Measurements from ENCODE around the gene SYT2.
A peak's percentile ranks its signal among the peaks of the same experiment; 100 is the strongest.
"Not testable (repeated sequence)": the region's sequence is repeated elsewhere in the genome, so short reads cannot be mapped to it uniquely, and the experiment has no call there.

SYT2 gene

DNA sequence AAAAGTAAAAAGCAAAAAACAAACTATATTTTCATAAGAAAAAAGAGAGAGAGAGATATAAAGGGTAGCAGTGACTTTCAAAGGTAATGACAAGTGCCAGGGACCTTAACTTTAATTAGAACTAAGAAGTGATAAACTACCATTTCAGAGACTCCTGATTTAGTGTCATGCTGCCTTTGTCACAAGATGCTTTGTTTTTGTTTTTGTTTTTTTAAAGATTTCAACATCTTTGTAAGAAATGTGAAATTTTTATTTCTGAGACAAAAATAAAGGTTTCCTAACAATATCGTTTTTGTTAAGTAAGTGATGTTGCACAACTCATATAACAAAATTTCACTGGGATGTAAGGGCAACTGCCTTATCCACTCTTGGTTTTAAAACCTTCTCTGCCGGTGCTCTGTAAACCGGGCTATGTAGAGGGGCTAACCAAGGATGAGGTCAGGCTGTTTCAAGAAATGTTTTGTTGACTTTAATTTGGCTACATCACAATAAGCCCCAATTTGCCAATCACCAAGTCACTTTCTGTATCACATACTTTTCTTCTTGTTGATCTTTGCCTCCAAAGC is 35.2 kb upstream of the SYT2 start:
- H3K4me3 ChIP-seq (replicated peaks; ENCODE audit: insufficient read depth, low read length) = no peak overlapping the region
- H3K27ac ChIP-seq (replicated peaks) = peak overlapping the region; percentile 18; the same call in 1 of the 2 replicates
- TF ChIP-seq POLR2AphosphoS5 (IDR thresholded peaks at IDR 0.05; ENCODE audit: low read depth) (no peak), SPI1 (IDR thresholded peaks at IDR 0.05; ENCODE audit: borderline replicate concordance, low read depth) (no peak), GABPA (IDR thresholded peaks at IDR 0.05; ENCODE audit: low read depth) (no peak)
- TF ChIP-seq, protein P1, sequence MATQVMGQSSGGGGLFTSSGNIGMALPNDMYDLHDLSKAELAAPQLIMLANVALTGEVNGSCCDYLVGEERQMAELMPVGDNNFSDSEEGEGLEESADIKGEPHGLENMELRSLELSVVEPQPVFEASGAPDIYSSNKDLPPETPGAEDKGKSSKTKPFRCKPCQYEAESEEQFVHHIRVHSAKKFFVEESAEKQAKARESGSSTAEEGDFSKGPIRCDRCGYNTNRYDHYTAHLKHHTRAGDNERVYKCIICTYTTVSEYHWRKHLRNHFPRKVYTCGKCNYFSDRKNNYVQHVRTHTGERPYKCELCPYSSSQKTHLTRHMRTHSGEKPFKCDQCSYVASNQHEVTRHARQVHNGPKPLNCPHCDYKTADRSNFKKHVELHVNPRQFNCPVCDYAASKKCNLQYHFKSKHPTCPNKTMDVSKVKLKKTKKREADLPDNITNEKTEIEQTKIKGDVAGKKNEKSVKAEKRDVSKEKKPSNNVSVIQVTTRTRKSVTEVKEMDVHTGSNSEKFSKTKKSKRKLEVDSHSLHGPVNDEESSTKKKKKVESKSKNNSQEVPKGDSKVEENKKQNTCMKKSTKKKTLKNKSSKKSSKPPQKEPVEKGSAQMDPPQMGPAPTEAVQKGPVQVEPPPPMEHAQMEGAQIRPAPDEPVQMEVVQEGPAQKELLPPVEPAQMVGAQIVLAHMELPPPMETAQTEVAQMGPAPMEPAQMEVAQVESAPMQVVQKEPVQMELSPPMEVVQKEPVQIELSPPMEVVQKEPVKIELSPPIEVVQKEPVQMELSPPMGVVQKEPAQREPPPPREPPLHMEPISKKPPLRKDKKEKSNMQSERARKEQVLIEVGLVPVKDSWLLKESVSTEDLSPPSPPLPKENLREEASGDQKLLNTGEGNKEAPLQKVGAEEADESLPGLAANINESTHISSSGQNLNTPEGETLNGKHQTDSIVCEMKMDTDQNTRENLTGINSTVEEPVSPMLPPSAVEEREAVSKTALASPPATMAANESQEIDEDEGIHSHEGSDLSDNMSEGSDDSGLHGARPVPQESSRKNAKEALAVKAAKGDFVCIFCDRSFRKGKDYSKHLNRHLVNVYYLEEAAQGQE (IDR thresholded peaks at IDR 0.05; ENCODE audit: insufficient replicate concordance, low read depth) = no peak
- TF ChIP-seq, protein P2, sequence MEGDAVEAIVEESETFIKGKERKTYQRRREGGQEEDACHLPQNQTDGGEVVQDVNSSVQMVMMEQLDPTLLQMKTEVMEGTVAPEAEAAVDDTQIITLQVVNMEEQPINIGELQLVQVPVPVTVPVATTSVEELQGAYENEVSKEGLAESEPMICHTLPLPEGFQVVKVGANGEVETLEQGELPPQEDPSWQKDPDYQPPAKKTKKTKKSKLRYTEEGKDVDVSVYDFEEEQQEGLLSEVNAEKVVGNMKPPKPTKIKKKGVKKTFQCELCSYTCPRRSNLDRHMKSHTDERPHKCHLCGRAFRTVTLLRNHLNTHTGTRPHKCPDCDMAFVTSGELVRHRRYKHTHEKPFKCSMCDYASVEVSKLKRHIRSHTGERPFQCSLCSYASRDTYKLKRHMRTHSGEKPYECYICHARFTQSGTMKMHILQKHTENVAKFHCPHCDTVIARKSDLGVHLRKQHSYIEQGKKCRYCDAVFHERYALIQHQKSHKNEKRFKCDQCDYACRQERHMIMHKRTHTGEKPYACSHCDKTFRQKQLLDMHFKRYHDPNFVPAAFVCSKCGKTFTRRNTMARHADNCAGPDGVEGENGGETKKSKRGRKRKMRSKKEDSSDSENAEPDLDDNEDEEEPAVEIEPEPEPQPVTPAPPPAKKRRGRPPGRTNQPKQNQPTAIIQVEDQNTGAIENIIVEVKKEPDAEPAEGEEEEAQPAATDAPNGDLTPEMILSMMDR (IDR thresholded peaks at IDR 0.05; ENCODE audit: insufficient read depth, low read length) = no peak
- no peaks in the 10 kb centered on the region for H3K27me3 ChIP-seq (ENCODE audit: insufficient read depth, poor library complexity, severe bottlenecking)
- DNase-seq (ENCODE audit: low read depth in 1 of 2, low spot score in 1 of 2) = peak in 1 of 2 experiments; percentile 30

DNA sequence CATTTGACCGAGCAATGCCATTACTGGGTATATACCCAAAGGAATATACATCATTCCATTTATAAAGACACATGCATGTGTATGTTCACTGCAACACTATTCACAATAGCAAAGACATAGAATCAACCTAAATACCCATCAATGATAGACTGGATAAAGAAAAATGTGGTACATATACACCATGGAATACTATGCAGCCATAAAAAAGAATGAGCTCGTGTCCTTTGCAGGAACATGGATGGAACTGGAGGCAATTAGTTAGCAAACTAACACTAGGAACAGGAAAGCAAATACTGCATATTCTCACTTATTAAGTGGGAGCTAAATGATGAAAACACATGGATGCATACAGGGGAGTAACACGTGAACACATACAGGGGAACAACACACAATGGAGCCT is 34.5 kb upstream of the SYT2 start:
- not testable (repeated sequence) for DNase-seq (ENCODE audit: low read depth in 1 of 2, low spot score in 1 of 2); H3K27me3 ChIP-seq (ENCODE audit: insufficient read depth, poor library complexity, severe bottlenecking); H3K27ac ChIP-seq (replicated peaks); H3K4me3 ChIP-seq (replicated peaks; ENCODE audit: insufficient read depth, low read length)

DNA sequence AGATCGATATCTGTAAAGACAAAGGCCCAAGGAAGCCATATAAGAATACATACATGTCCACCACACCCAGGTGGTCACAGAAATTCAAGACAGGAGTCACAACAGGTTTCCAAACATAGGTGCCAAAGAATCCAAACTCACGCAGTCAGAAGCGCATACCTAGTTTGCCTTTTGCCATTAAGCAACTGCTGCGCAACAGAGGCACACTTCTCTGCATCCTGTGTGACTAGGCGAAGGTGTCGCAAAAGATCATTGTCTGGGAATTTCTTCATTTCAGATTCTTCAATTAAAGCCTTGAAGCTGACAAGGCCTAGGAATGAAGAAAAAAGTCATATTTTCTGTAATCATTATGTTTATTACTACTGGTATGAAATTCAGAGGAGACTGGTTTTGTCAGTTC is 32.2 kb upstream of the SYT2 start:
- DNase-seq (ENCODE audit: low read depth in 1 of 2, low spot score in 1 of 2) = peak in 1 of 2 experiments; percentile 50
- H3K27me3 ChIP-seq (ENCODE audit: insufficient read depth, poor library complexity, severe bottlenecking) = no peaks in the 10 kb centered on the region
- TF ChIP-seq POLR2AphosphoS5 (IDR thresholded peaks at IDR 0.05; ENCODE audit: low read depth) (no peak), SPI1 (IDR thresholded peaks at IDR 0.05; ENCODE audit: borderline replicate concordance, low read depth) (no peak), GABPA (IDR thresholded peaks at IDR 0.05; ENCODE audit: low read depth) (no peak)
- TF ChIP-seq, protein P2 (IDR thresholded peaks at IDR 0.05; ENCODE audit: insufficient read depth, low read length) = no peak
- TF ChIP-seq, protein P1 (IDR thresholded peaks at IDR 0.05; ENCODE audit: insufficient replicate concordance, low read depth) = no peak

DNA sequence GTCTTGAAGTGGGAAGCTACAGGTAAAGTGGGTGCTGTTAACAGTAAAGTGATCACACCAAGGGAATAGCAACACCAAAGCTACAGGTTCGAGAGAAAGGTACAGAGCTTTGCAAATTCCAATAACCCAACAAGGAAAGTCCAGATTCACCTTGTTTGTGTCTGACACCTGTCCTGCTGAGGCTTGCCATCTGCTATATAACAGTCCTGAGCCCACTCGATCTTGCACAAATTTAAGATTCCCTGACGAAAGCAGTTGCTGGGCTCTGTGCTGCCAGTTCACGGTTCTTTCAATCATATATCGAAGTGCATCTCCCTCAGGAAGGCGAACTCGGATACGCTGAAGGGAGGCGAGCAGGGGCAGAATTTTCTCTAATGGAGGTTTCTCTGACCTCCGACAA is 23.0 kb upstream of the SYT2 start:
- TF ChIP-seq SPI1 (IDR thresholded peaks at IDR 0.05; ENCODE audit: borderline replicate concordance, low read depth) (no peak), GABPA (IDR thresholded peaks at IDR 0.05; ENCODE audit: low read depth) (no peak), POLR2AphosphoS5 (IDR thresholded peaks at IDR 0.05; ENCODE audit: low read depth) (no peak)
- TF ChIP-seq, protein P1 (IDR thresholded peaks at IDR 0.05; ENCODE audit: insufficient replicate concordance, low read depth) = no peak
- TF ChIP-seq, protein P2 (IDR thresholded peaks at IDR 0.05; ENCODE audit: insufficient read depth, low read length) = no peak
- DNase-seq (ENCODE audit: low read depth in 1 of 2, low spot score in 1 of 2) = no peak
- Histone ChIP-seq H3K27ac (replicated peaks) (no peak overlapping the region), H3K27me3 (ENCODE audit: insufficient read depth, poor library complexity, severe bottlenecking) (no peaks in the 10 kb centered on the region), H3K4me3 (replicated peaks; ENCODE audit: insufficient read depth, low read length) (no peak overlapping the region)

More for the DNA sequence above, 32.2 kb upstream of the SYT2 start:
- no peak overlapping the region for H3K4me3 ChIP-seq (replicated peaks; ENCODE audit: insufficient read depth, low read length)
- H3K27ac ChIP-seq (replicated peaks) = no peak overlapping the region
